LNCaP clone FGC (cell line): ENCODE data around the gene SEC31B.

Experiments used
- DNase-seq: peaks from one replicate; pipeline ENCODE4 v3.0.0-alpha.2; 2011; ENCODE audit warnings: low read depth
- H3K4me3 ChIP-seq: 2 replicates; pipeline ENCODE4 v1.5.1; 2011; ENCODE audit warnings: mild to moderate bottlenecking, low read depth, low read length, control low read depth
- CTCF ChIP-seq: IDR thresholded peaks from 2 replicates; pipeline ENCODE4 v1.5.1; 2012; ENCODE audit warnings: mild to moderate bottlenecking; ENCODE audit not compliant: control insufficient read depth, insufficient read depth; ENCODE audit errors: extremely low read depth

Gene SEC31B

GRCh38 chr10:100468978-100469377, 50.7 kb downstream of the SEC31B start:
- DNase-seq: no peak
- no peak overlapping the region for H3K4me3 ChIP-seq

GRCh38 chr10:100468322-100468721, 51.3 kb downstream of the SEC31B start:
- no peak for TF ChIP-seq CTCF
- no peak overlapping the region for H3K4me3 ChIP-seq

More at GRCh38 chr10:100468978-100469377, 50.7 kb downstream of the SEC31B start:
- TF ChIP-seq CTCF: no peak

DNA sequence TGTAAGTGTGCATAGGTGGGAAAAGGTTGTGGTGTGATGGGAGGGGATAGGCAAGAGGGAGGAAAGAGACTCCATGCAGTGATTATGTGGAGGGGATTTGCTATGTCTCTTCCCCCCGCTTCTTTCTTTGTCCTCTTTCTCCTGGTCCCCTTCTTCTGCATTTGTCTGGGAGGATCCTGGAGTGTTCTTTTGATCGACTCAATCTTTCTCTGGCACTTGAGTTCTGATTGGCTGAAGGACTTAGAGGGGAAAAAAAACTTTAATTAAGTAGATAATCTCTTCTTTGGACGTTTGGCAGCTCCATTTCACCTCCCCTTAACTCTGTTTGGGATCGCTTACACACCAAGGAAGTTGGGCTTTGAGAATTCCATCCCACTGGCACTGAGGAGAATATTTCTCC, 57.0 kb downstream of the SEC31B start, which contains the start of gene WNT8B:
Gene WNT8B (plus strand): TSS at position 301 of the 400 bp plus-strand sequence. CDS start 160 bp downstream, outside the sequence.
- H3K4me3 ChIP-seq: no peak within 1 kb of the TSS
- no peak for TF ChIP-seq CTCF
- no peak for DNase-seq

More at GRCh38 chr10:100468322-100468721, 51.3 kb downstream of the SEC31B start:
- no peak for DNase-seq

GRCh38 chr10:100448951-100449350, 70.7 kb downstream of the SEC31B start:
- no peak for TF ChIP-seq CTCF
- H3K4me3 ChIP-seq: no peak overlapping the region
- DNase-seq: no peak

- H3K4me3 ChIP-seq: no peak overlapping the region
- no peak for TF ChIP-seq CTCF
- DNase-seq: no peak
Observed at GRCh38 chr10:100447663-100448062, 72.0 kb downstream of the SEC31B start.

GRCh38 chr10:100446130-100446761, 73.4 kb downstream of the SEC31B start:
- TF ChIP-seq CTCF: no peak
- H3K4me3 ChIP-seq: no peak overlapping the region
- DNase-seq: no peak

DNA sequence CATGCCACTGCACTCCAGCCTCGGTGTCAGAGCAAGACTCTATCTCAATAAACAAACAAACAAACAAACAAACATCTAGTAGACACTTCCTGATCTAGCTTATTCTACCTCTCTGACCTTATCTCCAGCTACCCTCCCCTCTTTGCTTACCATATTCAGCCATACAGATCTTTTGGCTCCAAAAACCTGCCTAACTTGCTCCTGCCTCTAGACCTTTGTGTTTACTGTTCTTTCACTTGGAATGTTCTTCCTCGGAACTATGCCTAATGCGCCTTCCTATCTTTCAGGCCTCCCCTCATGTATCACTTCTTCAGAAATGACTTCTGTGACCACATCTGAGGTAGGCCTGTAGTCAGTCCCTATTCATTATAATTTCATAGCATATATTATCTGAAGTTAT, 77.1 kb downstream of the SEC31B start:
- DNase-seq: peak; percentile 84
- no peak overlapping the region for H3K4me3 ChIP-seq
- no peak for TF ChIP-seq CTCF
